Neural cell (in vitro differentiated cells): ENCODE measurements around the gene P3H2. TPM values are rescaled to one million over a fixed set of nuclear protein-coding genes. Genes with fewer than 3 reads are reported as not detected.

Experiments
- H2AFZ ChIP-seq: fragments of 200-600, 300-800 bp; sonication (generic), shearing (Covaris generic); 2 replicates; pipeline ENCODE4 v1.6.0; 2014; ENCODE audit warnings: low read depth, mild to moderate bottlenecking, antibody characterized with exemption, low read length, moderate library complexity
- H3F3A ChIP-seq: fragments of 200-600 bp; shearing (Covaris generic); 2 replicates; pipeline ENCODE4 v1.6.1; 2016; ENCODE audit warnings: mild to moderate bottlenecking, moderate library complexity, mixed read lengths, antibody characterized with exemption, low read length; ENCODE audit not compliant: insufficient read depth, poor library complexity, severe bottlenecking
- H3K27ac ChIP-seq: fragments of 200-600, 300-800 bp; sonication (generic), shearing (Covaris generic); 2 replicates; pipeline ENCODE4 v1.5.1; 2014; ENCODE audit warnings: mild to moderate bottlenecking, low read length, moderate library complexity
- H3K27me3 ChIP-seq: fragments of 300-800, 200-600 bp; sonication (generic), shearing (Covaris generic); 2 replicates; pipeline ENCODE4 v1.6.0; 2014; ENCODE audit warnings: mild to moderate bottlenecking, low read depth, low read length, moderate library complexity; ENCODE audit not compliant: insufficient read depth
- H3K36me3 ChIP-seq: fragments of 300-800, 200-600 bp; sonication (generic), shearing (Covaris generic); 2 replicates; pipeline ENCODE4 v1.5.1; 2014; ENCODE audit warnings: mild to moderate bottlenecking, antibody characterized with exemption, low read length, moderate library complexity; ENCODE audit not compliant: insufficient read depth
- H3K4me2 ChIP-seq: fragments of 300-800, 200-600 bp; sonication (generic), shearing (Covaris generic); 2 replicates; pipeline ENCODE4 v1.6.0; 2014; ENCODE audit warnings: mild to moderate bottlenecking, low read length
- H3K4me3 ChIP-seq: fragments of 300-800, 200-600 bp; sonication (generic), shearing (Covaris generic); 2 replicates; pipeline ENCODE4 v1.5.1; 2014; ENCODE audit warnings: mild to moderate bottlenecking, low read length, moderate library complexity
- H3K79me2 ChIP-seq: fragments of 200-600 bp; shearing (Covaris generic); replicated peaks from 2 replicates; pipeline ENCODE4 v1.6.0; 2014; ENCODE audit warnings: mild to moderate bottlenecking, low read length, moderate library complexity; ENCODE audit not compliant: insufficient read depth
- H3K9ac ChIP-seq: fragments of 300-800, 200-600 bp; sonication (generic), shearing (Covaris generic); 2 replicates; pipeline ENCODE4 v1.6.1; 2016; ENCODE audit warnings: mild to moderate bottlenecking, low read length, mixed read lengths
- H3K9me2 ChIP-seq: fragments of 200-600 bp; shearing (Covaris generic); 2 replicates; pipeline ENCODE4 v1.6.1; 2016; ENCODE audit warnings: mild to moderate bottlenecking, low read length, mixed read lengths; ENCODE audit not compliant: insufficient read depth
- H3K9me3 ChIP-seq: fragments of 200-600, 300-800 bp; sonication (generic), shearing (Covaris generic); 2 replicates; pipeline ENCODE4 v1.6.1; 2016; ENCODE audit warnings: mild to moderate bottlenecking, mixed run types, low read length, moderate library complexity, mixed read lengths
- H4K20me1 ChIP-seq: fragments of 200-600 bp; shearing (Covaris generic); 2 replicates; pipeline ENCODE4 v1.6.1; 2016; ENCODE audit warnings: mild to moderate bottlenecking, mixed run types; ENCODE audit not compliant: insufficient read depth
- CTCF ChIP-seq: fragments of 450-650 bp; IDR thresholded peaks from 2 replicates; pipeline ENCODE4 v1.5.1; 2014; ENCODE audit warnings: antibody characterized with exemption, mild to moderate bottlenecking, moderate library complexity; ENCODE audit not compliant: poor library complexity, severe bottlenecking
- EP300 ChIP-seq: fragments of 450-650 bp; conservative IDR thresholded peaks from 2 replicates; pipeline ENCODE4 v1.6.1; 2014; ENCODE audit warnings: antibody characterized with exemption, mild to moderate bottlenecking, moderate library complexity; ENCODE audit not compliant: poor library complexity, severe bottlenecking
- EZH2 ChIP-seq: fragments of 200-600, 300-800 bp; shearing (Covaris generic), sonication (generic); IDR thresholded peaks from 2 replicates; pipeline ENCODE4 v1.6.1; 2014; ENCODE audit warnings: antibody characterized with exemption, low read length, borderline replicate concordance, mild to moderate bottlenecking; ENCODE audit not compliant: insufficient read depth, poor library complexity, severe bottlenecking
- MXI1 ChIP-seq: fragments of 450-650 bp; conservative IDR thresholded peaks from 2 replicates; pipeline ENCODE4 v1.6.1; 2014; ENCODE audit warnings: antibody characterized with exemption, mild to moderate bottlenecking; ENCODE audit not compliant: poor library complexity, severe bottlenecking
- POLR2AphosphoS5 ChIP-seq: IDR thresholded peaks from 2 replicates; pipeline ENCODE4 v1.6.1; 2012
- RAD21 ChIP-seq: fragments of 450-650 bp; conservative IDR thresholded peaks from 2 replicates; pipeline ENCODE4 v1.6.1; 2014; ENCODE audit warnings: antibody characterized with exemption, mild to moderate bottlenecking, moderate library complexity
- SMC3 ChIP-seq: fragments of 450-650 bp; conservative IDR thresholded peaks from 2 replicates; pipeline ENCODE4 v1.6.1; 2014; ENCODE audit warnings: antibody characterized with exemption, mild to moderate bottlenecking, moderate library complexity; ENCODE audit not compliant: poor library complexity
- TAF1 ChIP-seq: IDR thresholded peaks from 2 replicates; pipeline ENCODE4 v1.6.1; 2012; ENCODE audit warnings: low read depth
- polyA plus RNA-seq: library from polyadenylated mRNA; depleted of rRNA; stranded (reverse); fragments of >200 nt; gene quantifications from 2 replicates; pipeline ENCODE4 v1.2.3, GENCODE V29; 2014
- TF ChIP-seq, protein P1 (sequence below): IDR thresholded peaks from 2 replicates; pipeline ENCODE4 v1.6.1; 2012; ENCODE audit warnings: borderline replicate concordance

Gene P3H2
- polyA plus RNA-seq, 1 donor from 2014 or later: 0.68 TPM

DNA sequence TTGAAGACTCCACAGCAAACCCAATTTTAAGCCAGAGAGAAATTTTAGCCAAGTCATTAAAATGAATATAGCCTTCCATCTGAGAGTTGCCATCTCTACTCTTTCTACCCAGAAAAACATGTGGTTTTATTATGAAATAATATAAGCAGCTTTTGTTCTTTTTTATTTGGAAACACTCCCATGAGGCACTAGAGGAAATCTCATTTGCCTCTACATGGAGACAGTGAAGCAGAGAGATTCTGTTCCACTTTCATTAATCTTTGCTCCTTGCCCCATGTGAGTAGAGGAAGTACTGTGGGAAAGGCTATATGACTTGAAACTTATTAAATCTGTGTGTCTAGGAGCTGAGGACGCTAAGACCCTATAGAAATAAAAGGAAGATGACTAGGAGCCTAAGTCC lies 111.1 kb downstream of the P3H2 start:
- H3K4me2 ChIP-seq: no peak overlapping the region

DNA sequence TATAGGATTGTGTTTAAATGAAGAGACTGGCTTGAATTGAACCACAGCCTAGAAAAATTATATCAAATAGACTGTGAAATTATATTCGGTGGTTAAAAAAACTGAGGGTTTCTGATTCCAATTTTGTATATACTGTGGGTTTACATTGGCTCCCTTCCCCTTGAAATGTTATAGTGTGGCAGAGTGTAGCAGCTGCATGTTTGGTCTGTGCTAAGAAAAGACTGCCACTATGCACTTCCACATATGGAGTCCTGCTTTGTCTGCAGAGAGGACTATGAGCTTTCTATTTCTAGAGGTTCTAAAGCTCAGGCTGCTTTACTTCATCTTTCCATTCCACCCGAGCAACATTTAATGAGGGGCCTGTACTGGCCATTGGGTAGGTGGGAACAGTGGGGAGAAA lies 112.3 kb downstream of the P3H2 start:
- Histone ChIP-seq H3K4me2 (no peak overlapping the region), H3K9me2 (no peaks in the 10 kb centered on the region), H3K9me3 (no peaks in the 10 kb centered on the region), H3K9ac (no peak overlapping the region), H3K27me3 (no peaks in the 10 kb centered on the region), H3K4me3 (no peak overlapping the region), H2AFZ (no peak overlapping the region), H3K79me2 (no peaks in the 10 kb centered on the region), H3K27ac (no peak overlapping the region), H3K36me3 (no peaks in the 10 kb centered on the region), H4K20me1 (no peaks in the 10 kb centered on the region), H3F3A (no peaks in the 10 kb centered on the region)
- no peak for TF ChIP-seq EP300
- no peak for TF ChIP-seq MXI1
- no peak for TF ChIP-seq POLR2AphosphoS5
- no peak for TF ChIP-seq TAF1
- TF ChIP-seq, protein P1, sequence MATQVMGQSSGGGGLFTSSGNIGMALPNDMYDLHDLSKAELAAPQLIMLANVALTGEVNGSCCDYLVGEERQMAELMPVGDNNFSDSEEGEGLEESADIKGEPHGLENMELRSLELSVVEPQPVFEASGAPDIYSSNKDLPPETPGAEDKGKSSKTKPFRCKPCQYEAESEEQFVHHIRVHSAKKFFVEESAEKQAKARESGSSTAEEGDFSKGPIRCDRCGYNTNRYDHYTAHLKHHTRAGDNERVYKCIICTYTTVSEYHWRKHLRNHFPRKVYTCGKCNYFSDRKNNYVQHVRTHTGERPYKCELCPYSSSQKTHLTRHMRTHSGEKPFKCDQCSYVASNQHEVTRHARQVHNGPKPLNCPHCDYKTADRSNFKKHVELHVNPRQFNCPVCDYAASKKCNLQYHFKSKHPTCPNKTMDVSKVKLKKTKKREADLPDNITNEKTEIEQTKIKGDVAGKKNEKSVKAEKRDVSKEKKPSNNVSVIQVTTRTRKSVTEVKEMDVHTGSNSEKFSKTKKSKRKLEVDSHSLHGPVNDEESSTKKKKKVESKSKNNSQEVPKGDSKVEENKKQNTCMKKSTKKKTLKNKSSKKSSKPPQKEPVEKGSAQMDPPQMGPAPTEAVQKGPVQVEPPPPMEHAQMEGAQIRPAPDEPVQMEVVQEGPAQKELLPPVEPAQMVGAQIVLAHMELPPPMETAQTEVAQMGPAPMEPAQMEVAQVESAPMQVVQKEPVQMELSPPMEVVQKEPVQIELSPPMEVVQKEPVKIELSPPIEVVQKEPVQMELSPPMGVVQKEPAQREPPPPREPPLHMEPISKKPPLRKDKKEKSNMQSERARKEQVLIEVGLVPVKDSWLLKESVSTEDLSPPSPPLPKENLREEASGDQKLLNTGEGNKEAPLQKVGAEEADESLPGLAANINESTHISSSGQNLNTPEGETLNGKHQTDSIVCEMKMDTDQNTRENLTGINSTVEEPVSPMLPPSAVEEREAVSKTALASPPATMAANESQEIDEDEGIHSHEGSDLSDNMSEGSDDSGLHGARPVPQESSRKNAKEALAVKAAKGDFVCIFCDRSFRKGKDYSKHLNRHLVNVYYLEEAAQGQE: no peak
- no peak for TF ChIP-seq SMC3
- no peak for TF ChIP-seq RAD21
- no peak for TF ChIP-seq CTCF

More for the DNA sequence above, 111.1 kb downstream of the P3H2 start:
- no peak overlapping the region for H3K4me3 ChIP-seq
- no peaks in the 10 kb centered on the region for H3F3A ChIP-seq
- TF ChIP-seq RAD21: no peak
- TF ChIP-seq MXI1: no peak
- TF ChIP-seq EP300: no peak
- no peak for TF ChIP-seq EZH2
- no peak for TF ChIP-seq POLR2AphosphoS5
- TF ChIP-seq CTCF: no peak
- TF ChIP-seq TAF1: no peak
- TF ChIP-seq SMC3: no peak
- TF ChIP-seq, protein P1: no peak
- H4K20me1 ChIP-seq: no peaks in the 10 kb centered on the region
- no peak overlapping the region for H3K27ac ChIP-seq
- no peaks in the 10 kb centered on the region for H3K9me3 ChIP-seq
- H3K36me3 ChIP-seq: no peaks in the 10 kb centered on the region
- H3K9me2 ChIP-seq: no peaks in the 10 kb centered on the region
- H3K9ac ChIP-seq: no peak overlapping the region
- no peaks in the 10 kb centered on the region for H3K27me3 ChIP-seq
- H2AFZ ChIP-seq: no peak overlapping the region
- no peaks in the 10 kb centered on the region for H3K79me2 ChIP-seq
